Measurements from ENCODE around the gene PPARG. TPM values are rescaled to one million over a fixed set of nuclear protein-coding genes. Genes with fewer than 3 reads are reported as not detected.

The PPARG gene
- total and polyA plus RNA-seq, 2 donors (not counting 3 experiments of a cell fraction or from before 2014, with no cell fraction given): 0.15 to 1.3 TPM

- Histone ChIP-seq H3K79me2 (ENCODE audit: control insufficient read depth, insufficient read depth, low read length) (no peaks in the 10 kb centered on the region), H4K20me1 (replicated peaks; ENCODE audit: control insufficient read depth, extremely low read depth, insufficient read depth, low read length) (no peaks in the 10 kb centered on the region), H3K27me3 (ENCODE audit: control insufficient read depth in 2 of 2, insufficient read depth in 2 of 2, low read length in 2 of 2) (peaks cover 0 to 7% of the 10 kb centered on the region in 2 experiments), H3K9me1 (replicated peaks; ENCODE audit: control insufficient read depth, extremely low read depth, insufficient read depth, low read length) (no peaks in the 10 kb centered on the region), H3K9ac (replicated peaks; ENCODE audit: extremely low read depth, insufficient read depth, low read length) (no peak overlapping the region), H3K4me1 (ENCODE audit: control insufficient read depth, extremely low read depth, insufficient read depth, low read length) (no peaks in the 10 kb centered on the region), H3K4me3 (replicated peaks in 1 of 3; ENCODE audit: insufficient read depth in 1 of 3, low read depth in 1 of 3, low read length in 3 of 3) (no peak overlapping the region), H3K9me3 (replicated peaks; ENCODE audit: control insufficient read depth, insufficient read depth, low read length) (no peaks in the 10 kb centered on the region), H3K4me2 (ENCODE audit: insufficient read depth, low read length) (no peak overlapping the region), H2AFZ (ENCODE audit: low read depth, low read length) (no peak overlapping the region), H3K27ac (ENCODE audit: insufficient read depth, low read depth, low read length) (no peak overlapping the region), H3K36me3 (ENCODE audit: control insufficient read depth in 2 of 2, extremely low read depth in 1 of 2, insufficient read depth in 2 of 2, low read length in 2 of 2) (no peaks in the 10 kb centered on the region)
- BruUV-seq (replicated peaks): no TSS peak
- ChIA-PET CTCF (interaction anchor here (1.1 kb wide), 1 partner anchor 10 kb away, joined by 5 read pairs; no protein-coding TSS in a partner anchor), POLR2A (no interaction called here)
- TF ChIP-seq JUN (IDR thresholded peaks at IDR 0.05; ENCODE audit: borderline replicate concordance, insufficient read depth, insufficient read length, low read depth) (no peak), POLR2A (IDR thresholded peaks at IDR 0.05; ENCODE audit: low read depth, low read length) (no peak), POLR2AphosphoS5 (IDR thresholded peaks at IDR 0.05; ENCODE audit: insufficient read depth, low read depth, low read length) (no peak), EZH2 (IDR thresholded peaks at IDR 0.05; ENCODE audit: borderline replicate concordance, low read depth, low read length, severe bottlenecking) (no peak), FOS (IDR thresholded peaks at IDR 0.05; ENCODE audit: borderline replicate concordance, insufficient read depth, low read length) (no peak), MYC (IDR thresholded peaks at IDR 0.05; ENCODE audit: low read depth, low read length) (no peak), GATA2 (IDR thresholded peaks at IDR 0.05; ENCODE audit: insufficient read depth, insufficient read length, low read depth, low read length) (no peak)
- TF ChIP-seq, protein P1, sequence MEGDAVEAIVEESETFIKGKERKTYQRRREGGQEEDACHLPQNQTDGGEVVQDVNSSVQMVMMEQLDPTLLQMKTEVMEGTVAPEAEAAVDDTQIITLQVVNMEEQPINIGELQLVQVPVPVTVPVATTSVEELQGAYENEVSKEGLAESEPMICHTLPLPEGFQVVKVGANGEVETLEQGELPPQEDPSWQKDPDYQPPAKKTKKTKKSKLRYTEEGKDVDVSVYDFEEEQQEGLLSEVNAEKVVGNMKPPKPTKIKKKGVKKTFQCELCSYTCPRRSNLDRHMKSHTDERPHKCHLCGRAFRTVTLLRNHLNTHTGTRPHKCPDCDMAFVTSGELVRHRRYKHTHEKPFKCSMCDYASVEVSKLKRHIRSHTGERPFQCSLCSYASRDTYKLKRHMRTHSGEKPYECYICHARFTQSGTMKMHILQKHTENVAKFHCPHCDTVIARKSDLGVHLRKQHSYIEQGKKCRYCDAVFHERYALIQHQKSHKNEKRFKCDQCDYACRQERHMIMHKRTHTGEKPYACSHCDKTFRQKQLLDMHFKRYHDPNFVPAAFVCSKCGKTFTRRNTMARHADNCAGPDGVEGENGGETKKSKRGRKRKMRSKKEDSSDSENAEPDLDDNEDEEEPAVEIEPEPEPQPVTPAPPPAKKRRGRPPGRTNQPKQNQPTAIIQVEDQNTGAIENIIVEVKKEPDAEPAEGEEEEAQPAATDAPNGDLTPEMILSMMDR (IDR thresholded peaks at IDR 0.05; ENCODE audit: extremely low read depth in 1 of 2, insufficient read depth in 1 of 2, low read depth in 1 of 2, low read length in 2 of 2): no peak
- TF ChIP-seq, protein P2, sequence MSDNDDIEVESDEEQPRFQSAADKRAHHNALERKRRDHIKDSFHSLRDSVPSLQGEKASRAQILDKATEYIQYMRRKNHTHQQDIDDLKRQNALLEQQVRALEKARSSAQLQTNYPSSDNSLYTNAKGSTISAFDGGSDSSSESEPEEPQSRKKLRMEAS (IDR thresholded peaks at IDR 0.05; ENCODE audit: insufficient read depth, insufficient read length): no peak
- intact Hi-C loops (cut with micrococcal nuclease): no loop called here
- dilution Hi-C loops (cut with MboI; ENCODE audit: extremely low pct_ligation_motif_present, low sequenced_read_pairs): no loop called here
- DNase-seq (ENCODE audit: low read depth, low spot score) (no peak), FAIRE-seq (no peak)
These were observed 13.7 kb downstream of the PPARG start for GRCh38 chr3:12302564-12302963.

All from endothelial cell of umbilical vein (primary cell).